Keratinocyte (primary cell): ENCODE measurements around the gene RBFOX2.

Experiments
- CTCF ChIP-seq, 3 experiments: IDR thresholded peaks in 1 of 3; conservative IDR thresholded peaks in 1 of 3; optimal IDR thresholded peaks in 1 of 3; 2 replicates in 2 of 3; 3 replicates in 1 of 3; pipeline versions ENCODE3 to v1.5.1; 2011; ENCODE audit warnings: low read length in 3 of 3, mild to moderate bottlenecking in 3 of 3, moderate library complexity in 2 of 3, control low read depth in 1 of 3, inconsistent platforms in 1 of 3; ENCODE audit not compliant: insufficient read depth in 2 of 3; ENCODE audit errors: extremely low read depth in 1 of 3
- EZH2 ChIP-seq: IDR thresholded peaks from one replicate; pipeline ENCODE4 v1.6.1; 2012; ENCODE audit warnings: inconsistent platforms, mild to moderate bottlenecking, low read length, moderate library complexity

- TF ChIP-seq EZH2: no peak
- no peak for TF ChIP-seq CTCF (optimal IDR thresholded peaks at IDR 0.05 in 1 of 3, IDR thresholded peaks at IDR 0.05 in 1 of 3, conservative IDR thresholded peaks at IDR 0.05 in 1 of 3; ENCODE audit: extremely low read depth in 1 of 3, insufficient read depth in 2 of 3, low read length in 3 of 3)
These were observed 110.2 kb downstream of the RBFOX2 start for GRCh38 chr22:35918456-35918855.
